ENCODE data around the gene PRDM15.
A peak's percentile ranks its signal among the peaks of the same experiment; 100 is the strongest.

The PRDM15 gene

DNA sequence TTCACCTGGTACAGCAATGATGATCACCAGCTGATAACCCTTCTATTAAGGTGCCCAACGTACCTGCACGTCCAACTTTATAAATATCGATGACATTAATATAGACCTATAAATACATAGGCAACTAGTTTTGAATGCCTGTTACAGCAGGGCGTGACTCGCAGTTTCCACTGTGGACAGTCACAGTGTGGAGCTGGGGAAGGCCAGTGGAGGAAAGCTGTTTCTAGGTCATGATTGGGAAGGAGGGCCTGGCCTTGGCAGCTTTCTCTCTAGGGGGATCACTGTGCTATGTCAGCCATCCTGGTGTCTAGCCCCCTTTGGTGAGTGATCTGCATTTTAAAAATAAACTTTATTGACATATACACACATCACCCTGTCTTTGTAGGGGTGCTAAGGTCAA is 4.4 kb upstream of the PRDM15 start:
- no peak for DNase-seq (ENCODE audit: extremely low spot score)
- CTCF ChIA-PET: interaction anchor here (1.0 to 2.1 kb wide), 7 partner anchors 12 to 343 kb away, joined by 3 to 5 read pairs (median 4); no protein-coding TSS in a partner anchor
- TF ChIP-seq, protein P1, sequence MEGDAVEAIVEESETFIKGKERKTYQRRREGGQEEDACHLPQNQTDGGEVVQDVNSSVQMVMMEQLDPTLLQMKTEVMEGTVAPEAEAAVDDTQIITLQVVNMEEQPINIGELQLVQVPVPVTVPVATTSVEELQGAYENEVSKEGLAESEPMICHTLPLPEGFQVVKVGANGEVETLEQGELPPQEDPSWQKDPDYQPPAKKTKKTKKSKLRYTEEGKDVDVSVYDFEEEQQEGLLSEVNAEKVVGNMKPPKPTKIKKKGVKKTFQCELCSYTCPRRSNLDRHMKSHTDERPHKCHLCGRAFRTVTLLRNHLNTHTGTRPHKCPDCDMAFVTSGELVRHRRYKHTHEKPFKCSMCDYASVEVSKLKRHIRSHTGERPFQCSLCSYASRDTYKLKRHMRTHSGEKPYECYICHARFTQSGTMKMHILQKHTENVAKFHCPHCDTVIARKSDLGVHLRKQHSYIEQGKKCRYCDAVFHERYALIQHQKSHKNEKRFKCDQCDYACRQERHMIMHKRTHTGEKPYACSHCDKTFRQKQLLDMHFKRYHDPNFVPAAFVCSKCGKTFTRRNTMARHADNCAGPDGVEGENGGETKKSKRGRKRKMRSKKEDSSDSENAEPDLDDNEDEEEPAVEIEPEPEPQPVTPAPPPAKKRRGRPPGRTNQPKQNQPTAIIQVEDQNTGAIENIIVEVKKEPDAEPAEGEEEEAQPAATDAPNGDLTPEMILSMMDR (IDR thresholded peaks at IDR 0.05; ENCODE audit: control extremely low read depth, extremely low read depth, low read depth, missing control alignments): no peak
- POLR2A ChIA-PET: interaction anchor here (0.5 to 0.6 kb wide), 2 partner anchors 10 to 19 kb away, joined by 4 to 7 read pairs; no protein-coding TSS in a partner anchor

DNA sequence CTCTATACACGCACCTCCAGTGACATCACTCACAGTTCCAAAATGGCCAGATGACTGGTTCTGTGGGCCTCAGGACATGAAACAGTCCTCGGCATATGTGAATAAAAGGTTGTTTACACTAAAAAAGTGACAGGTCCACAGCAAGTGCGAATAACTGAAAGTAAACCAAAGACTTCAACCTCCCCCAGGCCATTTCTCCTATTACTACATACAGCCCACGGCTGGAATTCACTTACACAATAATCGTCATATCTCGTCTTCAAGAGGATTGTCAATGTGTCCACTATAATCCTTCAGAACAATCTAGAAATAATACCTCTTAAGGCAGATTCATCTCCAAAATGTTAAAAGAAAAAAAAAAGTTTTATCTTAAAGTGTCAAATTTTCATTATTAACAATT is 1.9 kb upstream of the PRDM15 start:
- POLR2A ChIA-PET: no interaction called here
- TF ChIP-seq, protein P1 (IDR thresholded peaks at IDR 0.05; ENCODE audit: control extremely low read depth, extremely low read depth, low read depth, missing control alignments): no peak
- CTCF ChIA-PET: interaction anchor here (1.8 kb wide), 1 partner anchor 13 kb away, joined by 4 read pairs; no protein-coding TSS in a partner anchor
- DNase-seq (ENCODE audit: extremely low spot score): no peak

DNA sequence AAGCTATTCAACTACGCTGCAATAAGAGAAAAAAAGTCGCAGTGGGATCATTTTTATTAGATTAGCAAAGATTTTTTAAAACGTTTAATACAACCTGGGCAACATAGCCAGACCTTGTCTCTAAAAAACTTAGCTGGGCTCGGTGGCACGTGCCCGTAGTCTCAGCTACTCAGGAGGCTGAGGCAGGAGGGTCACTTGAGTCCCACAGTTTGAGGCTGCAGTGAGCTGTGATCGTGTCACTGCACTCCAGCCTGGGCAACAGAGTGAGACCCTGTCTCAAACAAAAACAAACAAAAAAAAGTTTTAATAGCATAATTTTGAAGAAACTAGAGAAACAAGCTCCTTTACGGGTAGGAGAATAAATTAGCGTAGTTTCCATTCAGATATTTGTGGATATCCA is 1.0 kb upstream of the PRDM15 start:
- no peak for DNase-seq (ENCODE audit: extremely low spot score)
- ChIA-PET POLR2A (interaction anchor here (1.1 kb wide), 1 partner anchor 111 kb away, joined by 4 read pairs; no protein-coding TSS in a partner anchor), CTCF (interaction anchor here (0.7 to 1.8 kb wide), 4 partner anchors 10 to 46 kb away, joined by 3 to 5 read pairs (median 4); no protein-coding TSS in a partner anchor)
- TF ChIP-seq, protein P1 (IDR thresholded peaks at IDR 0.05; ENCODE audit: control extremely low read depth, extremely low read depth, low read depth, missing control alignments): no peak

DNA sequence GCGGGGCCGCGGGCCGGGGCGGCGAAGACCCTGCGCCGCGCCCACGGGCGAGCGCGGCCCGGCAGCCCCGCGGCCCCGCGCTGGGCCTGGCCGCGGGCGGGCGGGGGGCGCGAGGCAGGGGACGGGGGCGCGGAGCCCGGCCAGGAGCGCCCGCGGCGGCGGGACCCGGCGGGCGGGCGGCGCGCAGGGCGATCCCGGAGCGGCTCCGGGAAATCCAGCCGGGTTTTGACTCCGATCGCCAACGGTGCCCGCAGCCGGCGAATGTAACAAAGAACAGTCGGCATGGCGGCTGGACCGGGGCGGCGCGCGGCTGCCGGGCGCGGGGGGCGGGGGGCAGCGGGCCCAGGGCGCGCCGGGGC is 334 bp downstream of the PRDM15 start:
- ChIA-PET CTCF (interaction anchor here (1.6 to 1.7 kb wide), 2 partner anchors 20 to 47 kb away, joined by 3 to 5 read pairs; no protein-coding TSS in a partner anchor), POLR2A (interaction anchor here (1.1 kb wide), 1 partner anchor 110 kb away, joined by 4 read pairs; no protein-coding TSS in a partner anchor)
- DNase-seq (ENCODE audit: extremely low spot score): peak; percentile 89
- TF ChIP-seq, protein P1 (IDR thresholded peaks at IDR 0.05; ENCODE audit: control extremely low read depth, extremely low read depth, low read depth, missing control alignments): no peak

DNA sequence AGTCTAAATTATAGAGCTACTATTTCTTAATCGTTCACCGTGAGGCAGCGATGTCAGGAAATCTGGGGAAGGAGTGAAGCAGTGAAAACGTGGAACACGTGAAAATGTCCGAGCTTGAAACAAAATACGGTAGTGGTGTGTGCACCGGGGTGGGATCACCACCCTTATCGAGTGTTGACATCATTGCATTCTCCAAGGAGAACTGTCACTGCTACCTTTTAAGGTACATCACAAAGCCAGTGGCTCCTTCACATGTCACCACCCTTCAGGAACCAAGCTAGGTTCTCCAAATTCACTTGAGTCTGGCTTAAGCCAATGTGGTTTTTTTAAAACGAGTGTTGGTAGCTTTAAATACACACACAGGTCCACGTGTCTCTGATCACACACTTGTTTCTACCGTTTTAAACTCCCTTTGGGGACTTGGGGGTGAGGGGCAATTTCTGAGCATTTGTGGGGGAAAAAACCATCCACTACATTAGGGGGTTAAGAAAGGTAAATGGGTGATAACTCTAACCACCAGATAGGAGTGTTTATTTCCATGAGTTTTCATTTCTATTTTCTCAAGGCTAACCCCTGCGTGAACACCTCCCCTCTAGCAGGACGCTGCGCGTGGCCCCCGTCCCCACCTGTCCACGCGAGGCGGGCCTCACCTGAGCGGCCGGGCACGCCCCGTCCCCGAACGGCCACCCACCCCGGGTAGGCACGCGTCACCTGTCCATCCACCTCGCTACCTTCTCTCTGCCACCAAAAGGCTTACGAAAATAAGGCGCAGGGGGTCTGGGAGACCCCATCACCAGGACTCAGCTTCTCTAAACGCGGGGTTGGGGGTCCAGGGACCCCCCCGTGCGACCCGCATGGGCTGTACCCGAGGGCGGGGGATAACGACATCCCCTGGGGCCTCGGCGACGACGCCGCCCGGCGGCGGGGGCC is 978 bp downstream of the PRDM15 start:
- POLR2A ChIA-PET: no interaction called here
- DNase-seq (ENCODE audit: extremely low spot score): no peak
- CTCF ChIA-PET: interaction anchor here (0.9 to 1.3 kb wide), 5 partner anchors 11 to 239 kb away, joined by 3 to 12 read pairs (median 5); no protein-coding TSS in a partner anchor
- TF ChIP-seq, protein P1 (IDR thresholded peaks at IDR 0.05; ENCODE audit: control extremely low read depth, extremely low read depth, low read depth, missing control alignments): no peak

DNA sequence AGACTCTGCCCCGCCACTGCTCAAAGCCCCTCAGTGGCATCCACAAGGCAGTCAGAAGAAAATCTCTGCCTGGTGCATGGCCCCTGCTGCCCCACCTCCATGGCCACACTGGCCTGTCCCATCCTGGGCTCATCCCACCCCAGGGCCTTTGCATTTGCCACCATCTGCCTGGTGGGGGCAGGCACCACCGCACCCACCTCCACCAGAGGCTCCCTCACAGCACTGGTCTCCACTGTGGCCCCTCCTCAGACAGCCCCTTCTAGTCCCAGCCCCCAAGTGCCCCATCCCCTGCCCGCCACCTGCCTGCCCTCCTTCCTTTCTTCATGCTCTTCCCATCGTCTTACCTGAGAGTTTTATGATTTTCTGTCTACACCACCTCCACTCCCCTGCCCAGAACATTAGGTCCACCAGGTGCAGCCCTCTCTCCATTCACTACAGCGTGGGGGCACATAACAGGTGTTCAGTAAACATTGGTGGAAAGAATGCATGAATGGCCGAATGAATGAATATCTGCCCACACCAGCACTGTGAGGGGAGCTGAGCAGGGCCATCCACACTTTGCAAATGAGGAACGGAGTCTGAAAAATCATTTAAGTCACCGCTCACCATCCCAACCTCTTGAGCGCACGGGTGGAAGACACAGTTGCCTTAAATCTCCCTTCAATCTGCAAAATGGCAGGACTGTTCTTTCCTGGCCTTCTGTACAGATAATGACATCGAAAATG is 2.1 kb downstream of the PRDM15 start:
- POLR2A ChIA-PET: interaction anchor here (0.7 kb wide), 1 partner anchor 60 kb away, joined by 3 read pairs; no protein-coding TSS in a partner anchor
- TF ChIP-seq, protein P1 (IDR thresholded peaks at IDR 0.05; ENCODE audit: control extremely low read depth, extremely low read depth, low read depth, missing control alignments): no peak

More for the DNA sequence above, 2.1 kb downstream of the PRDM15 start:
- CTCF ChIA-PET: interaction anchor here (1.0 to 1.3 kb wide), 5 partner anchors 9 to 240 kb away, joined by 3 to 12 read pairs (median 5); no protein-coding TSS in a partner anchor
- no peak for DNase-seq (ENCODE audit: extremely low spot score)
